ENCODE data around the gene KCNAB2.
A peak's percentile ranks its signal among the peaks of the same experiment; 100 is the strongest.

Gene KCNAB2

GRCh38 chr1:6049419-6049818 is 3.7 kb downstream of the KCNAB2 start:
- no peak for DNase-seq (ENCODE audit: low spot score)
- POLR2A ChIA-PET (ENCODE audit: low non-redundant PET): no interaction called here
- H3K27ac ChIP-seq: no peak overlapping the region
- no peak for TF ChIP-seq CTCF (conservative IDR thresholded peaks at IDR 0.05; ENCODE audit: low read depth)
- CTCF ChIA-PET: interaction anchor here (0.6 to 1.2 kb wide), 2 partner anchors 134 to 197 kb away, joined by 3 to 5 read pairs; no protein-coding TSS in a partner anchor

GRCh38 chr1:6051423-6051822 is 5.7 kb downstream of the KCNAB2 start:
- H3K27ac ChIP-seq: no peak overlapping the region
- POLR2A ChIA-PET (ENCODE audit: low non-redundant PET): no interaction called here
- CTCF ChIA-PET: interaction anchor here (1.8 kb wide), 1 partner anchor 193 kb away, joined by 9 read pairs; no protein-coding TSS in a partner anchor
- TF ChIP-seq CTCF (conservative IDR thresholded peaks at IDR 0.05; ENCODE audit: low read depth): no peak
- no peak for DNase-seq (ENCODE audit: low spot score)

GRCh38 chr1:6052543-6053205 is 7.0 kb downstream of the KCNAB2 start:
- H3K27ac ChIP-seq: no peak overlapping the region
- CTCF ChIA-PET: interaction anchor here (0.6 to 1.8 kb wide), 10 partner anchors 28 to 298 kb away, joined by 3 to 9 read pairs (median 3); partner anchors contain the start of gene ICMT
- TF ChIP-seq CTCF (conservative IDR thresholded peaks at IDR 0.05; ENCODE audit: low read depth): peak; percentile 63

GRCh38 chr1:6053206-6053546 is 7.5 kb downstream of the KCNAB2 start:
- CTCF ChIA-PET: interaction anchor here (0.6 to 1.8 kb wide), 8 partner anchors 28 to 191 kb away, joined by 3 to 9 read pairs (median 4); partner anchors contain the start of gene ICMT
- POLR2A ChIA-PET (ENCODE audit: low non-redundant PET): no interaction called here
- TF ChIP-seq CTCF (conservative IDR thresholded peaks at IDR 0.05; ENCODE audit: low read depth): peak; percentile 16; the same call in 1 of the 2 replicates
- DNase-seq (ENCODE audit: low spot score): no peak
- H3K27ac ChIP-seq: no peak overlapping the region

More at GRCh38 chr1:6052543-6053205, 7.0 kb downstream of the KCNAB2 start:
- DNase-seq (ENCODE audit: low spot score): peak; percentile 82
- POLR2A ChIA-PET (ENCODE audit: low non-redundant PET): no interaction called here

GRCh38 chr1:6054596-6054995 is 8.9 kb downstream of the KCNAB2 start:
- no peak overlapping the region for H3K27ac ChIP-seq
- TF ChIP-seq CTCF (conservative IDR thresholded peaks at IDR 0.05; ENCODE audit: low read depth): no peak
- CTCF ChIA-PET: no interaction called here
- POLR2A ChIA-PET (ENCODE audit: low non-redundant PET): no interaction called here
- no peak for DNase-seq (ENCODE audit: low spot score)

GRCh38 chr1:6056572-6056948 is 10.9 kb downstream of the KCNAB2 start:
- no peak for DNase-seq (ENCODE audit: low spot score)
- no peak overlapping the region for H3K27ac ChIP-seq
- CTCF ChIA-PET: no interaction called here
- POLR2A ChIA-PET (ENCODE audit: low non-redundant PET): no interaction called here
- no peak for TF ChIP-seq CTCF (conservative IDR thresholded peaks at IDR 0.05; ENCODE audit: low read depth)
